Measurements from ENCODE around the gene CCL15.
"Not testable (repeated sequence)": the region's sequence is repeated elsewhere in the genome, so short reads cannot be mapped to it uniquely, and the experiment has no call there.

Gene CCL15

GRCh38 chr17:36016555-36016954 is 15.2 kb upstream of the CCL15 start:
- TF ChIP-seq CTCF (IDR thresholded peaks at IDR 0.05; ENCODE audit: low read length) = no peak
- TF ChIP-seq EZH2 (IDR thresholded peaks at IDR 0.05; ENCODE audit: borderline replicate concordance, low read length) = no peak

GRCh38 chr17:36015895-36016294 is 14.5 kb upstream of the CCL15 start:
- not testable (repeated sequence) for H3K4me3 ChIP-seq (ENCODE audit: low read depth, low read length, poor library complexity, severe bottlenecking); H3K79me2 ChIP-seq (ENCODE audit: insufficient read depth, low read length); H3K9me3 ChIP-seq (ENCODE audit: low read length); H3K4me2 ChIP-seq (ENCODE audit: low read length); H3K27me3 ChIP-seq (ENCODE audit: insufficient read depth, low read length); H3K27ac ChIP-seq (ENCODE audit: low read depth, low read length, poor library complexity, severe bottlenecking); H3K9me2 ChIP-seq (ENCODE audit: low read depth, low read length); H4K20me1 ChIP-seq (ENCODE audit: insufficient read depth, low read length); H3K36me3 ChIP-seq (ENCODE audit: insufficient read depth, low read length); H3K9ac ChIP-seq (ENCODE audit: low read length); H3F3A ChIP-seq (ENCODE audit: insufficient read depth, low read length); H3K4me1 ChIP-seq (ENCODE audit: insufficient read depth, low read length, severe bottlenecking); H2AFZ ChIP-seq (ENCODE audit: low read length)

More at GRCh38 chr17:36016555-36016954, 15.2 kb upstream of the CCL15 start:
- Histone ChIP-seq H3K4me1 (ENCODE audit: insufficient read depth, low read length, severe bottlenecking) (no peaks in the 10 kb centered on the region), H3K27ac (ENCODE audit: low read depth, low read length, poor library complexity, severe bottlenecking) (no peak overlapping the region), H3K79me2 (ENCODE audit: insufficient read depth, low read length) (no peaks in the 10 kb centered on the region), H2AFZ (ENCODE audit: low read length) (no peak overlapping the region), H3K9me3 (ENCODE audit: low read length) (no peaks in the 10 kb centered on the region), H3K27me3 (ENCODE audit: insufficient read depth, low read length) (no peaks in the 10 kb centered on the region; the same call in 1 of the 2 replicates), H3K4me2 (ENCODE audit: low read length) (no peak overlapping the region), H3F3A (ENCODE audit: insufficient read depth, low read length) (no peaks in the 10 kb centered on the region), H4K20me1 (ENCODE audit: insufficient read depth, low read length) (no peaks in the 10 kb centered on the region), H3K9me2 (ENCODE audit: low read depth, low read length) (no peaks in the 10 kb centered on the region), H3K4me3 (ENCODE audit: low read depth, low read length, poor library complexity, severe bottlenecking) (no peak overlapping the region), H3K36me3 (ENCODE audit: insufficient read depth, low read length) (no peaks in the 10 kb centered on the region), H3K9ac (ENCODE audit: low read length) (no peak overlapping the region)

- no peaks in the 10 kb centered on the region for H3K4me1 ChIP-seq (ENCODE audit: insufficient read depth, low read length, severe bottlenecking)
- no peak overlapping the region for H3K27ac ChIP-seq (ENCODE audit: low read depth, low read length, poor library complexity, severe bottlenecking)
- no peaks in the 10 kb centered on the region for H3F3A ChIP-seq (ENCODE audit: insufficient read depth, low read length)
- H3K9ac ChIP-seq (ENCODE audit: low read length) = no peak overlapping the region
- no peaks in the 10 kb centered on the region for H3K79me2 ChIP-seq (ENCODE audit: insufficient read depth, low read length)
- H4K20me1 ChIP-seq (ENCODE audit: insufficient read depth, low read length) = no peaks in the 10 kb centered on the region
- no peak overlapping the region for H2AFZ ChIP-seq (ENCODE audit: low read length)
- H3K4me3 ChIP-seq (ENCODE audit: low read depth, low read length, poor library complexity, severe bottlenecking) = no peak overlapping the region
- no peaks in the 10 kb centered on the region for H3K9me3 ChIP-seq (ENCODE audit: low read length)
- no peak for TF ChIP-seq CTCF (IDR thresholded peaks at IDR 0.05; ENCODE audit: low read length)
- no peak for TF ChIP-seq EZH2 (IDR thresholded peaks at IDR 0.05; ENCODE audit: borderline replicate concordance, low read length)
- no peak overlapping the region for H3K4me2 ChIP-seq (ENCODE audit: low read length)
- H3K27me3 ChIP-seq (ENCODE audit: insufficient read depth, low read length) = no peaks in the 10 kb centered on the region; the same call in 1 of the 2 replicates
- H3K36me3 ChIP-seq (ENCODE audit: insufficient read depth, low read length) = no peaks in the 10 kb centered on the region
- no peaks in the 10 kb centered on the region for H3K9me2 ChIP-seq (ENCODE audit: low read depth, low read length)
Observed at GRCh38 chr17:36014946-36015345, 13.6 kb upstream of the CCL15 start.

GRCh38 chr17:36011201-36011600 is 9.8 kb upstream of the CCL15 start:
- H3K27me3 ChIP-seq (ENCODE audit: insufficient read depth, low read length) = peaks cover 5% of the 10 kb centered on the region; the same call in 1 of the 2 replicates
- H3K36me3 ChIP-seq (ENCODE audit: insufficient read depth, low read length) = no peaks in the 10 kb centered on the region
- no peaks in the 10 kb centered on the region for H3K9me3 ChIP-seq (ENCODE audit: low read length)
- no peaks in the 10 kb centered on the region for H3K4me1 ChIP-seq (ENCODE audit: insufficient read depth, low read length, severe bottlenecking)
- no peaks in the 10 kb centered on the region for H4K20me1 ChIP-seq (ENCODE audit: insufficient read depth, low read length)
- H3F3A ChIP-seq (ENCODE audit: insufficient read depth, low read length) = no peaks in the 10 kb centered on the region
- H3K79me2 ChIP-seq (ENCODE audit: insufficient read depth, low read length) = no peaks in the 10 kb centered on the region
- no peak overlapping the region for H3K27ac ChIP-seq (ENCODE audit: low read depth, low read length, poor library complexity, severe bottlenecking)
- no peak overlapping the region for H3K9ac ChIP-seq (ENCODE audit: low read length)
- no peak for TF ChIP-seq EZH2 (IDR thresholded peaks at IDR 0.05; ENCODE audit: borderline replicate concordance, low read length)
- TF ChIP-seq CTCF (IDR thresholded peaks at IDR 0.05; ENCODE audit: low read length) = no peak
- H3K9me2 ChIP-seq (ENCODE audit: low read depth, low read length) = no peaks in the 10 kb centered on the region
- no peak overlapping the region for H3K4me3 ChIP-seq (ENCODE audit: low read depth, low read length, poor library complexity, severe bottlenecking)
- no peak overlapping the region for H2AFZ ChIP-seq (ENCODE audit: low read length)
- H3K4me2 ChIP-seq (ENCODE audit: low read length) = no peak overlapping the region
